Caco-2 (cell line): ENCODE measurements around the gene DOCK4. TPM values are rescaled to one million over a fixed set of nuclear protein-coding genes. Genes with fewer than 3 reads are reported as not detected.
A peak's percentile ranks its signal among the peaks of the same experiment; 100 is the strongest.

Experiments used
- BruUV-seq: library from RNA; stranded (reverse); fragments of 400-500 nt; replicated peaks from 2 replicates; lab custom pipeline; 2021; lab: Mats Ljungman, UMichigan
- CTCF ChIA-PET: fragments of 300-600 bp; sonication (Branson Sonifier 250); formaldehyde crosslinking; loops from one replicate; lab custom pipeline; 2022; ENCODE audit warnings: antibody characterized with exemption; lab: Charles Lee
- POLR2A ChIA-PET: fragments of 300-600 bp; sonication (Branson Sonifier 250); formaldehyde crosslinking; loops from one replicate; lab custom pipeline; 2022; ENCODE audit warnings: antibody characterized with exemption; lab: Charles Lee
- DNase-seq, 2 experiments: peaks; one replicate each; pipeline versions ENCODE4 v3.0.0 to v3.0.0-alpha.2; 2020 to 2022
- H3K27me3 ChIP-seq: replicated peaks from 2 replicates; pipeline ENCODE4 v1.6.0; 2011; ENCODE audit warnings: low read length; ENCODE audit not compliant: control insufficient read depth, insufficient read depth
- H3K36me3 ChIP-seq: 2 replicates; pipeline ENCODE4 v1.5.1; 2011; ENCODE audit warnings: low read length; ENCODE audit not compliant: control insufficient read depth, insufficient read depth
- H3K4me1 ChIP-seq: fragments of 250-450 bp; sonication (Bioruptor Pico); 2 replicates; pipeline ENCODE4 v1.5.1; 2020; ENCODE audit warnings: mild to moderate bottlenecking
- H3K4me3 ChIP-seq: 2 replicates; pipeline ENCODE4 v1.5.1; 2011; ENCODE audit warnings: low read depth, mild to moderate bottlenecking, control low read depth, low read length
- H3K9me3 ChIP-seq: fragments of 250-450 bp; sonication (Bioruptor Pico); 2 replicates; pipeline ENCODE4 v1.5.1; 2020; ENCODE audit warnings: mild to moderate bottlenecking, moderate library complexity
- H3K27ac Mint-ChIP-seq: one replicate; pipeline ENCODE4 v1.8.0; 2022; ENCODE audit warnings: mixed read lengths; ENCODE audit not compliant: unreplicated experiment
- H3K27me3 Mint-ChIP-seq: one replicate; pipeline ENCODE4 v1.8.0; 2022; ENCODE audit warnings: mixed read lengths; ENCODE audit not compliant: insufficient read depth, unreplicated experiment
- H3K36me3 Mint-ChIP-seq: one replicate; pipeline ENCODE4 v1.8.0; 2022; ENCODE audit warnings: mild to moderate bottlenecking, mixed read lengths; ENCODE audit not compliant: insufficient read depth, unreplicated experiment
- H3K4me1 Mint-ChIP-seq: one replicate; pipeline ENCODE4 v1.8.0; 2022; ENCODE audit warnings: low read depth, mixed read lengths; ENCODE audit not compliant: unreplicated experiment
- H3K4me3 Mint-ChIP-seq: one replicate; pipeline ENCODE4 v1.8.0; 2022; ENCODE audit warnings: mild to moderate bottlenecking, moderate library complexity, mixed read lengths; ENCODE audit not compliant: unreplicated experiment
- H3K9me3 Mint-ChIP-seq: one replicate; pipeline ENCODE4 v1.8.0; 2022; ENCODE audit warnings: mixed read lengths; ENCODE audit not compliant: unreplicated experiment
- CTCF ChIP-seq, 2 experiments: fragments of 200-600 bp in 1 of 2; IDR thresholded peaks; 1 replicate in 1 of 2; 2 replicates in 1 of 2; pipeline versions ENCODE4 v1.5.1 to v1.8.0; 2011 to 2022; ENCODE audit warnings: antibody characterized with exemption in 1 of 2, control low read depth in 1 of 2, inconsistent platforms in 1 of 2, low read depth in 1 of 2, low read length in 1 of 2, mild to moderate bottlenecking in 1 of 2, moderate library complexity in 1 of 2; ENCODE audit not compliant: insufficient read depth in 1 of 2, severe bottlenecking in 1 of 2, unreplicated experiment in 1 of 2
- intact Hi-C: fragments of 100-400 bp; cut with micrococcal nuclease; formaldehyde crosslinking; loops from one replicate; pipeline ENCODE4 v1.10.0; 2022; ENCODE audit not compliant: unreplicated experiment
- total RNA-seq: library from RNA; stranded (reverse); gene quantifications from 2 replicates; pipeline ENCODE4 v1.2.3, GENCODE V29; 2022

DOCK4 gene
- total RNA-seq, 1 experiment from 2014 or later, result 2.0 TPM

GRCh38 chr7:111741811-111742240, 464.4 kb downstream of the DOCK4 start:
- H3K4me1 ChIP-seq, result peaks cover 6% of the 10 kb centered on the region; the same call in 1 of the 2 replicates
- TF ChIP-seq CTCF (IDR thresholded peaks at IDR 0.05; ENCODE audit: insufficient read depth in 1 of 2, low read depth in 1 of 2, low read length in 1 of 2, severe bottlenecking in 1 of 2, unreplicated experiment in 1 of 2), result peak; percentile 69 to 70
- H3K4me3 ChIP-seq, result no peak overlapping the region
- H3K27me3 Mint-ChIP-seq, result no peaks in the 10 kb centered on the region
- H3K9me3 Mint-ChIP-seq, result no peaks in the 10 kb centered on the region
- H3K4me1 Mint-ChIP-seq, result peaks cover 8% of the 10 kb centered on the region
- no peak overlapping the region for H3K27ac Mint-ChIP-seq
- H3K4me3 Mint-ChIP-seq, result no peak overlapping the region
- CTCF ChIA-PET, result interaction anchor here (0.6 to 3.3 kb wide), 6 partner anchors 9 to 744 kb away, joined by 3 to 40 read pairs (median 3); no protein-coding TSS in a partner anchor
- intact Hi-C loops, result loop anchor here (1.0 to 5.0 kb wide), 5 partner anchors 21 to 1155 kb away; no protein-coding TSS in a partner anchor
- no peaks in the 10 kb centered on the region for H3K36me3 ChIP-seq
- no peaks in the 10 kb centered on the region for H3K9me3 ChIP-seq
- no TSS peak for BruUV-seq
- no peaks in the 10 kb centered on the region for H3K27me3 ChIP-seq
- POLR2A ChIA-PET, result no interaction called here
- peak; percentile 65 to 67 for DNase-seq
- H3K36me3 Mint-ChIP-seq, result peaks cover 9% of the 10 kb centered on the region

GRCh38 chr7:111740942-111741341, 465.3 kb downstream of the DOCK4 start:
- Histone ChIP-seq H3K36me3 (no peaks in the 10 kb centered on the region), H3K27me3 (no peaks in the 10 kb centered on the region), H3K4me3 (no peak overlapping the region), H3K9me3 (no peaks in the 10 kb centered on the region), H3K4me1 (no peaks in the 10 kb centered on the region)
- H3K4me1 Mint-ChIP-seq, result peaks cover under 1% of the 10 kb centered on the region
- BruUV-seq, result no TSS peak
- no peak overlapping the region for H3K27ac Mint-ChIP-seq
- no peak for DNase-seq
- no peak overlapping the region for H3K4me3 Mint-ChIP-seq
- POLR2A ChIA-PET, result no interaction called here
- peaks cover 9% of the 10 kb centered on the region for H3K36me3 Mint-ChIP-seq
- no peaks in the 10 kb centered on the region for H3K9me3 Mint-ChIP-seq
- intact Hi-C loops, result loop anchor here (1.0 to 5.0 kb wide), 4 partner anchors 22 to 1156 kb away; no protein-coding TSS in a partner anchor
- no peaks in the 10 kb centered on the region for H3K27me3 Mint-ChIP-seq
- no peak for TF ChIP-seq CTCF (IDR thresholded peaks at IDR 0.05; ENCODE audit: insufficient read depth in 1 of 2, low read depth in 1 of 2, low read length in 1 of 2, severe bottlenecking in 1 of 2, unreplicated experiment in 1 of 2)
- CTCF ChIA-PET, result interaction anchor here (0.5 to 3.3 kb wide), 2 partner anchors 114 to 323 kb away, joined by 3 to 40 read pairs; no protein-coding TSS in a partner anchor

- no peaks in the 10 kb centered on the region for H3K9me3 Mint-ChIP-seq
- Histone ChIP-seq H3K27me3 (no peaks in the 10 kb centered on the region), H3K4me1 (no peaks in the 10 kb centered on the region), H3K4me3 (no peak overlapping the region), H3K9me3 (no peaks in the 10 kb centered on the region), H3K36me3 (no peaks in the 10 kb centered on the region)
- ChIA-PET POLR2A (no interaction called here), CTCF (no interaction called here)
- no peak for DNase-seq
- no peaks in the 10 kb centered on the region for H3K27me3 Mint-ChIP-seq
- H3K4me1 Mint-ChIP-seq, result no peaks in the 10 kb centered on the region
- no peak overlapping the region for H3K4me3 Mint-ChIP-seq
- H3K36me3 Mint-ChIP-seq, result no peaks in the 10 kb centered on the region
- H3K27ac Mint-ChIP-seq, result no peak overlapping the region
- TF ChIP-seq CTCF (IDR thresholded peaks at IDR 0.05; ENCODE audit: insufficient read depth in 1 of 2, low read depth in 1 of 2, low read length in 1 of 2, severe bottlenecking in 1 of 2, unreplicated experiment in 1 of 2), result no peak
- intact Hi-C loops, result loop anchor here (5.0 to 10.0 kb wide), 2 partner anchors 424 to 1142 kb away; no protein-coding TSS in a partner anchor
- BruUV-seq, result no TSS peak
Observed at GRCh38 chr7:111736552-111736874, 469.7 kb downstream of the DOCK4 start.
